Neural progenitor cell (in vitro differentiated cells): ENCODE measurements around the gene ABTB2.

Source experiments
- EZH2 ChIP-seq: fragments of 200-600 bp; sonication (generic); IDR thresholded peaks from 2 replicates; pipeline ENCODE4 v1.6.1; 2017; ENCODE audit warnings: antibody characterized with exemption, mild to moderate bottlenecking, moderate library complexity
- EZH2phosphoT487 ChIP-seq: fragments of 200-600 bp; sonication (generic); IDR thresholded peaks from 2 replicates; pipeline ENCODE4 v1.6.1; 2017; ENCODE audit warnings: antibody characterized with exemption
- TF ChIP-seq, protein P1 (sequence below): fragments of 200-600 bp; sonication (generic); IDR thresholded peaks from 2 replicates; pipeline ENCODE4 v1.5.1; 2017; ENCODE audit warnings: antibody characterized with exemption, mild to moderate bottlenecking

DNA sequence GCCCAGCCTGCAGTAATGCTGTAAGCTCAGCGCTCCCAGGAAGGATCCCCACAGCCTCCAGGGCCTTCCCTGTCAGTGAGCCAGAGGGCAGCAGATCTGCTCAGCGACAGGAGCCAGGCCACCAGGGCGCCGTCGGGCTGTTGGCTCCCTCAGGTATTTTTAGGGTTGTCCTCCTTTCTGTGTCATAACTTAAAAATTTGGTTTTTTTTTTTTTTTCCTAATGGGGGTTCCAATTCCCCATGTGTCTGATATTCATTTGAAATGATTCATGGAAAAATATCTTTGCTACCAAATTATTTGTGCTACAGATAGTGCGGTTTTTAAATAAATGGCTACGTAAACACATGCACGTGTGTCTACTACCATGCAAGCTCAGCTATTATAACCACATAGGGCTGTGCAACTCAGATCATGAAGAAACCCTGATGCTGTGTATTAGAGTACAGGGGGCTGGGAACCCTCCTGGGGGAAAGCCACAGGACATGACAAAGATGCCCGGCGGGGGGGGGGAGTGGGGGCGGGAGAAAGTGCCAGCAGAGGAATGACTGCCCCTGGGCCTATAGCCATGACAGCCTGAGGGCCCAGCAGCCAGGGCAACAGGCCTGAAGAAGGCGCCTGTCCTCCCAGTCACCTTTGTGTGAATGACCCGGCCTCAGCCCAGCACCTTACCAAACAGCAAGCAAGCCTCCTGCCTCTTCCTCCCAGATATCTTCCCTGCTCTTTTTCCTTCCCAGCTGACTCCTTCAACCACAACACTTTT, 163.1 kb downstream of the ABTB2 start:
- TF ChIP-seq, protein P1, sequence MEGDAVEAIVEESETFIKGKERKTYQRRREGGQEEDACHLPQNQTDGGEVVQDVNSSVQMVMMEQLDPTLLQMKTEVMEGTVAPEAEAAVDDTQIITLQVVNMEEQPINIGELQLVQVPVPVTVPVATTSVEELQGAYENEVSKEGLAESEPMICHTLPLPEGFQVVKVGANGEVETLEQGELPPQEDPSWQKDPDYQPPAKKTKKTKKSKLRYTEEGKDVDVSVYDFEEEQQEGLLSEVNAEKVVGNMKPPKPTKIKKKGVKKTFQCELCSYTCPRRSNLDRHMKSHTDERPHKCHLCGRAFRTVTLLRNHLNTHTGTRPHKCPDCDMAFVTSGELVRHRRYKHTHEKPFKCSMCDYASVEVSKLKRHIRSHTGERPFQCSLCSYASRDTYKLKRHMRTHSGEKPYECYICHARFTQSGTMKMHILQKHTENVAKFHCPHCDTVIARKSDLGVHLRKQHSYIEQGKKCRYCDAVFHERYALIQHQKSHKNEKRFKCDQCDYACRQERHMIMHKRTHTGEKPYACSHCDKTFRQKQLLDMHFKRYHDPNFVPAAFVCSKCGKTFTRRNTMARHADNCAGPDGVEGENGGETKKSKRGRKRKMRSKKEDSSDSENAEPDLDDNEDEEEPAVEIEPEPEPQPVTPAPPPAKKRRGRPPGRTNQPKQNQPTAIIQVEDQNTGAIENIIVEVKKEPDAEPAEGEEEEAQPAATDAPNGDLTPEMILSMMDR: no peak
- TF ChIP-seq EZH2 (no peak), EZH2phosphoT487 (no peak)
